ENCODE results near the gene ATP1A3.
A peak's percentile ranks its signal among the peaks of the same experiment; 100 is the strongest.

Gene ATP1A3

GRCh38 chr19:41937525-41938468 is 56.2 kb downstream of the ATP1A3 start:
- Mint-ChIP-seq H3K27ac (no peak overlapping the region), H3K4me1 (peaks cover 29% of the 10 kb centered on the region), H3K9me3 (no peaks in the 10 kb centered on the region), H3K36me3 (peaks cover 2% of the 10 kb centered on the region), H3K4me3 (no peak overlapping the region), H3K27me3 (peaks cover 88% of the 10 kb centered on the region)
- CTCF ChIA-PET = interaction anchor here (1.1 to 1.8 kb wide), 3 partner anchors 8 to 65 kb away, joined by 3 to 7 read pairs (median 4); no protein-coding TSS in a partner anchor
- DNase-seq = no peak

GRCh38 chr19:41936961-41937360 is 57.1 kb downstream of the ATP1A3 start:
- Mint-ChIP-seq H3K4me1 (peaks cover 27% of the 10 kb centered on the region), H3K27me3 (peaks cover 89% of the 10 kb centered on the region), H3K9me3 (no peaks in the 10 kb centered on the region), H3K4me3 (no peak overlapping the region), H3K27ac (peak overlapping the region; percentile 15), H3K36me3 (peaks cover 2% of the 10 kb centered on the region)
- CTCF ChIA-PET = interaction anchor here (1.1 to 1.8 kb wide), 3 partner anchors 9 to 64 kb away, joined by 3 to 7 read pairs (median 4); no protein-coding TSS in a partner anchor
- DNase-seq = no peak

- peak overlapping the region; percentile 15 for H3K27ac Mint-ChIP-seq
- H3K36me3 Mint-ChIP-seq = peaks cover 2% of the 10 kb centered on the region
- no peak overlapping the region for H3K4me3 Mint-ChIP-seq
- peaks cover 86% of the 10 kb centered on the region for H3K27me3 Mint-ChIP-seq
- no peaks in the 10 kb centered on the region for H3K9me3 Mint-ChIP-seq
- CTCF ChIA-PET = interaction anchor here (1.1 to 1.8 kb wide), 3 partner anchors 9 to 64 kb away, joined by 3 to 7 read pairs (median 4); no protein-coding TSS in a partner anchor
- no peak for DNase-seq
- peaks cover 25% of the 10 kb centered on the region for H3K4me1 Mint-ChIP-seq
These were observed 57.6 kb downstream of the ATP1A3 start for GRCh38 chr19:41936416-41936850.

- CTCF ChIA-PET = interaction anchor here (0.6 kb wide), 1 partner anchor 50 kb away, joined by 3 read pairs; no protein-coding TSS in a partner anchor
- Mint-ChIP-seq H3K9me3 (no peaks in the 10 kb centered on the region), H3K27me3 (peaks cover 86% of the 10 kb centered on the region), H3K4me1 (peaks cover 25% of the 10 kb centered on the region), H3K27ac (no peak overlapping the region), H3K4me3 (no peak overlapping the region), H3K36me3 (peaks cover 2% of the 10 kb centered on the region)
- DNase-seq = no peak
These were observed 58.1 kb downstream of the ATP1A3 start for GRCh38 chr19:41935760-41936415.

GRCh38 chr19:41934849-41935374 is 59.1 kb downstream of the ATP1A3 start:
- DNase-seq = peak; percentile 85
- Mint-ChIP-seq H3K27ac (no peak overlapping the region), H3K4me3 (no peak overlapping the region), H3K4me1 (peaks cover 31% of the 10 kb centered on the region), H3K36me3 (no peaks in the 10 kb centered on the region), H3K27me3 (peaks cover 85% of the 10 kb centered on the region), H3K9me3 (no peaks in the 10 kb centered on the region)
- CTCF ChIA-PET = interaction anchor here (0.7 to 1.0 kb wide), 6 partner anchors 16 to 100 kb away, joined by 3 to 4 read pairs (median 4); no protein-coding TSS in a partner anchor

- Mint-ChIP-seq H3K36me3 (no peaks in the 10 kb centered on the region), H3K27ac (peak overlapping the region; percentile 34), H3K9me3 (no peaks in the 10 kb centered on the region), H3K4me3 (no peak overlapping the region), H3K4me1 (peaks cover 41% of the 10 kb centered on the region), H3K27me3 (peaks cover 85% of the 10 kb centered on the region)
- DNase-seq = no peak
- CTCF ChIA-PET = interaction anchor here (0.6 to 1.0 kb wide), 7 partner anchors 9 to 99 kb away, joined by 3 to 4 read pairs (median 3); no protein-coding TSS in a partner anchor
These were observed 60.2 kb downstream of the ATP1A3 start for GRCh38 chr19:41933693-41934426.

GRCh38 chr19:41932720-41933332 is 61.2 kb downstream of the ATP1A3 start:
- Mint-ChIP-seq H3K4me3 (no peak overlapping the region), H3K27me3 (peaks cover 82% of the 10 kb centered on the region), H3K9me3 (no peaks in the 10 kb centered on the region), H3K4me1 (peaks cover 45% of the 10 kb centered on the region), H3K36me3 (no peaks in the 10 kb centered on the region), H3K27ac (peak overlapping the region; percentile 46)
- CTCF ChIA-PET = interaction anchor here (1.0 kb wide), 1 partner anchor 59 kb away, joined by 4 read pairs; no protein-coding TSS in a partner anchor
- DNase-seq = no peak

- no peak for DNase-seq
- H3K36me3 Mint-ChIP-seq = no peaks in the 10 kb centered on the region
- H3K27ac Mint-ChIP-seq = no peak overlapping the region
- H3K27me3 Mint-ChIP-seq = peaks cover 77% of the 10 kb centered on the region
- H3K4me3 Mint-ChIP-seq = no peak overlapping the region
- peaks cover 45% of the 10 kb centered on the region for H3K4me1 Mint-ChIP-seq
- no peaks in the 10 kb centered on the region for H3K9me3 Mint-ChIP-seq
- CTCF ChIA-PET = interaction anchor here (0.7 to 1.0 kb wide), 2 partner anchors 59 kb away, joined by 3 to 4 read pairs; no protein-coding TSS in a partner anchor
These were observed 61.7 kb downstream of the ATP1A3 start for GRCh38 chr19:41932259-41932719.

- DNase-seq = no peak
- peaks cover 65% of the 10 kb centered on the region for H3K27me3 Mint-ChIP-seq
- CTCF ChIA-PET = interaction anchor here (1.3 kb wide), 1 partner anchor 58 kb away, joined by 6 read pairs; no protein-coding TSS in a partner anchor
- H3K36me3 Mint-ChIP-seq = no peaks in the 10 kb centered on the region
- H3K27ac Mint-ChIP-seq = no peak overlapping the region
- peaks cover 45% of the 10 kb centered on the region for H3K4me1 Mint-ChIP-seq
- no peaks in the 10 kb centered on the region for H3K9me3 Mint-ChIP-seq
- H3K4me3 Mint-ChIP-seq = no peak overlapping the region
These were observed 63.0 kb downstream of the ATP1A3 start for GRCh38 chr19:41930926-41931592.

- Mint-ChIP-seq H3K4me1 (peaks cover 43% of the 10 kb centered on the region), H3K36me3 (no peaks in the 10 kb centered on the region), H3K27me3 (peaks cover 59% of the 10 kb centered on the region), H3K27ac (no peak overlapping the region), H3K9me3 (no peaks in the 10 kb centered on the region), H3K4me3 (peak overlapping the region; percentile 37)
- CTCF ChIA-PET = interaction anchor here (0.9 to 1.3 kb wide), 2 partner anchors 55 to 57 kb away, joined by 3 to 6 read pairs; no protein-coding TSS in a partner anchor
- DNase-seq = no peak
These were observed 63.7 kb downstream of the ATP1A3 start for GRCh38 chr19:41930322-41930722.

- Mint-ChIP-seq H3K27ac (no peak overlapping the region), H3K27me3 (peaks cover 52% of the 10 kb centered on the region), H3K4me1 (peaks cover 36% of the 10 kb centered on the region), H3K4me3 (no peak overlapping the region), H3K9me3 (no peaks in the 10 kb centered on the region), H3K36me3 (no peaks in the 10 kb centered on the region)
- CTCF ChIA-PET = interaction anchor here (0.8 to 0.9 kb wide), 2 partner anchors 41 to 55 kb away, joined by 3 read pairs; no protein-coding TSS in a partner anchor
- DNase-seq = no peak
These were observed 64.4 kb downstream of the ATP1A3 start for GRCh38 chr19:41929536-41930071.

Measured in activated naive CD4-positive, alpha-beta T cell treated with anti-CD3 and anti-CD28 coated beads, Interleukin-2, amount 10 ng/mL, durations not matched to agents 7 days and 5 days (primary cell).